Measurements from ENCODE around the gene CFAP99.

DNA sequence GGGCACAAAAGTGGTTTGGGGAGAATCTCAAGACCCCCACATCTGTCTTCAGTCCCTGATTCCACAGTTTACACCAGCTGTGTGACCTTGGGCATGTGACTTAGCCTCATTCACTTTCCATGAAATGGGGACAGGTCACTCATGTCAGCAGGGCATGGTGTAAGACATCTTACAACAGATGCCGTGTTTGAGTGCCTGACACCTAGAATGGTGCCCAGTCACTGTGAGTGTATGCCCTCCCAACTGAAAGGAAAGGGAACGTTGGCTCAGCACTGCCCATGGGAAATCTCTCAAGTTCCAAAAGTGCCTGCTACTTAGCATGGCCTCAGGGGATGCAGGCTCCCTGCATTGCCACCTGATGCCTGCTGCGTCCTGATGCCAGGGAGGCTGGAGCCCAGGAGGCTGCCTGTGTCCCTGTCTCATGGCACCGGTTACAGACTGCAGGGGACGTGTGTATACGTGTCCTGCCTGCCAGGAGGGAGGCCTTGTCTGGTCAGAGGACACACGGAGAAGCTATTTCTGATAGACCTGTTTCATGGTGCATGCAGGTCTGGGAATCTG lies 82.4 kb downstream of the CFAP99 start:
- TF ChIP-seq, protein P1, sequence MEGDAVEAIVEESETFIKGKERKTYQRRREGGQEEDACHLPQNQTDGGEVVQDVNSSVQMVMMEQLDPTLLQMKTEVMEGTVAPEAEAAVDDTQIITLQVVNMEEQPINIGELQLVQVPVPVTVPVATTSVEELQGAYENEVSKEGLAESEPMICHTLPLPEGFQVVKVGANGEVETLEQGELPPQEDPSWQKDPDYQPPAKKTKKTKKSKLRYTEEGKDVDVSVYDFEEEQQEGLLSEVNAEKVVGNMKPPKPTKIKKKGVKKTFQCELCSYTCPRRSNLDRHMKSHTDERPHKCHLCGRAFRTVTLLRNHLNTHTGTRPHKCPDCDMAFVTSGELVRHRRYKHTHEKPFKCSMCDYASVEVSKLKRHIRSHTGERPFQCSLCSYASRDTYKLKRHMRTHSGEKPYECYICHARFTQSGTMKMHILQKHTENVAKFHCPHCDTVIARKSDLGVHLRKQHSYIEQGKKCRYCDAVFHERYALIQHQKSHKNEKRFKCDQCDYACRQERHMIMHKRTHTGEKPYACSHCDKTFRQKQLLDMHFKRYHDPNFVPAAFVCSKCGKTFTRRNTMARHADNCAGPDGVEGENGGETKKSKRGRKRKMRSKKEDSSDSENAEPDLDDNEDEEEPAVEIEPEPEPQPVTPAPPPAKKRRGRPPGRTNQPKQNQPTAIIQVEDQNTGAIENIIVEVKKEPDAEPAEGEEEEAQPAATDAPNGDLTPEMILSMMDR (IDR thresholded peaks at IDR 0.05), result no peak
- TF ChIP-seq POLR2A (IDR thresholded peaks at IDR 0.05), result no peak
- TF ChIP-seq POLR2AphosphoS5 (IDR thresholded peaks at IDR 0.05), result no peak

Data from breast epithelium (tissue), 3 donors.